Jurkat, Clone E6-1 (cell line): ENCODE results near the gene GPR4.
A peak's percentile ranks its signal among the peaks of the same experiment; 100 is the strongest.

Experiments
- DNase-seq: peaks from one replicate; pipeline ENCODE4 v3.0.0-alpha.2; 2011; ENCODE audit warnings: low read depth, low spot score
- H3K4me3 ChIP-seq: 2 replicates; pipeline ENCODE4 v1.5.1; 2011; ENCODE audit warnings: mild to moderate bottlenecking, low read length, control low read depth, moderate library complexity

Gene GPR4

DNA sequence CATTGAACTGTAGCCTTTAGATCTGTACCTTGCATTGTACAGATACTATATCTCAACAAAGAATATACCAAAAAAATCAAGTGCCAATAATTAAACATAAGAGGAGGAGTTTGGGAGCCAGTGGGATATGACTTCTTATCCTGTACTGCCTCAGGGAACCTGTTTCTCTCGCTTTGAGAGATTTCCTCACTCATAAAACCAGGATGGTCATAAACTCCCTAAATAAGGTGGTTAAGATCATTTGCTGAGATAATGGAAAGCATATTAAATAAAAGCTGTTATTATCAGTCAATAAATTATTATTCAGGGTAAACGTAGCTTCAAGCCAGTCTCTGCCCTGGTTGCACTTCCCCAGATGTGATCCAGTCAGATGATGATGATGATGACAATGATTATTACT lies 34.4 kb downstream of the GPR4 start:
- no peak overlapping the region for H3K4me3 ChIP-seq
- DNase-seq = no peak

DNA sequence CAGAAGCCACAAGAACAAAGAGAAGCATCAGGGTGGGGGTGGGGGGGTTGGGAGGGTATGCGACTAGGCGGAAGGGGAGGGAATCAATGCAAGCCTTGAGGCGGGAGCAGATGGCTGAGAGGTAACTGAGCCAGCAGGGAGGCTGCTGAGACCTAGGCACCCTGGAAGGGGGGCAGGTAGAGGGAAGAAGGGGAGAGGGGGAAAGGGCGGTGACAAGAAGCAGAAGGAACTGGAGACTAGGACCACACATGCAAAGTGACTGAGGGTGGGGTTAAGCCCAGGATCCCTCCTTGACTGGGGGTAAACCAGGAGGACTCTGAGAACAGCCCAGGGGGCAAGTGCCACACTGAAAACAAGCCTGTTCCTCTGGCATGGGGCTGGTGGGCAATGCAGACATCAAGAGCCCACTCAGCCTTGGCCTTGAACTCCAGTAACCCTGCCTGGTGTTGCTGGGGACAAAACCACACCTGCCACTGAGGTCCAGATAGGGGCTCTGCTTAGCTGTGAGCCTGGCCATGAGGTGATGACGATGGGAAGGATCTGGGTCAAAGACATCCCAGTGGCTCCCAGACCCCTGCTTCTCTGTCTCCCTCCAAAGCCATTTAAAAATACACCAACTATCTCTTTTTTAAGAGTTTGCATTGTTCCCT lies 37.8 kb downstream of the GPR4 start:
- peak overlapping the region; percentile 10 for H3K4me3 ChIP-seq
- DNase-seq = peak; percentile 75

DNA sequence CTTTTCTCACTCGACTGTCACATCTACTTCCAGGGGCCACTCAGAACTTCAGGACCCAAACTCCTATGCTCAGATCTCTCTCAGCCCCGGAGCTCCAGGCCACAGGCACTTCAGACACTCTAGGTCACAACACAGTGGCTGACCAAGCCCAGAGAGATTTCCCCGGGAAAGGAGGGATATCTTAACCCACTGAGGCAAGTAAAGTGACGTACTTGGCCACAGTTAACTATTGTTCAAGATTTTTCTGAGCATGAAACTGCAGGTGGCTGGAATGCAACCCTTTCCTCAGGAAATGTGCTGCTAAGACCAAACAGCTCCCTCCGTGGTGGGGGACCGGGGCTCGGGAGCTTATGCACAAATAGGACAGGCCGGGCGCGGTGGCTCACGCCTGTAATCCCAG lies 41.3 kb downstream of the GPR4 start:
- no peak overlapping the region for H3K4me3 ChIP-seq
- no peak for DNase-seq

DNA sequence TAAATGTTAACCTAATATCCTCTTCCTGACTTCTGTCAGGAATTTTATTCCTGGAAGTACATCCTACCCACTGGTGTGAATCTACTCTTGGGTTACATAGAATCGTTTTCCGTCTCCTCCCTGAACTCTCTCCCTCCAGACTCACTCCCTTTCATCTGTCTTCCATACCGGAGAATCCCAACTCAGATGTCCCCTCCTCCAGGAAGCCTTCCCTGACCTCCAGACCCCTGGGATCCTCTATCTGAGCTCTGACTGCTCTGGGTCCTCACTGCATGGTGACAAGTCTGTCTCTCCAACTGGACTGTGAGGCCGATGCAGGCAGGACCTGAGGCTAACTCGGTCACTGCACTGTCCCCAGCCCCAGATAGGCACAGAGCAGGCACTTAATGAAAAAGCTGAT lies 42.0 kb downstream of the GPR4 start:
- H3K4me3 ChIP-seq = no peak overlapping the region
- DNase-seq = no peak

DNA sequence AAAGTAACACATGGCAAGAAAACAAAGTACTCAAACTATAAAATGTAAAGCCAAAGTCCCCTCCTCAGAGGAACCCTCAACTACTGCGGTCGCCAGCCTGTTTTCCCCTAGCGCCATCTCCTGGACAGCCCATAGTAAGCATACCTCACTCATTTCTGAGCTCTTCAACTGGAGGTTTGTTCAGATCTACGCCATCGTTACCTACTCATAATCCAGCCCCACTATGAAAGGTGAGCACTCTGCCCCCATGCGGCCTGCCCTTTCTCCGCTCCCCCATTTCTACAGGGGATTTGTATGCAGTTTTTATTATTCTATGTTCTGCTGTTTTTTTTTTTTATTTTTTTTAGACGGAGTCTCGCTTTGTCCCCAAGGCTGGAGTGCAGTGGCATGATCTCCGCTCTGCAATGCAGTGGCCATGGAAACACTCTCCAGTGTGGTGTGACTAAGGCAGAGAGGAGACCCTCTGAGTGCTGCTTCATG lies 43.6 kb downstream of the GPR4 start:
- no peak overlapping the region for H3K4me3 ChIP-seq
- peak; percentile 55 for DNase-seq

DNA sequence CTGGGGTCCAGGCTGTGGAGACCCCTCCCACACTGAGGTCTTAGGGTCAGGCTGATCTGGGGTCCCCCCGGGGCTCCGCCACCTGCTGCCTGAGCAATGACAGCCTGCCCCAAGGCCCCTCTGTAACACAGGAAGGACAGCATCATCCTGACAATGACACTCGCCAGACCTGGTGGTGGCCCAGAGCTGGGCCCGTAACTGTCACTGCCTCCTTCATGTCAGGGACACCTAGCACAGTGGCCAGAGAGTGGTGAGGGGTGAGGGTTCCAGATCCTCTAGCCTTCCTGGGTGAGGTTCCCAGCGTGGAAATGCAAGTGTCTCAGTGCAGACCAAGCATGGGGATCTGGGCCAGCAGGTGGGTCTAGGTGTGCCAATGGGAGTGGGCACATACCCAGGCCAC lies 45.2 kb downstream of the GPR4 start:
- H3K4me3 ChIP-seq = no peak overlapping the region
- DNase-seq = no peak

DNA sequence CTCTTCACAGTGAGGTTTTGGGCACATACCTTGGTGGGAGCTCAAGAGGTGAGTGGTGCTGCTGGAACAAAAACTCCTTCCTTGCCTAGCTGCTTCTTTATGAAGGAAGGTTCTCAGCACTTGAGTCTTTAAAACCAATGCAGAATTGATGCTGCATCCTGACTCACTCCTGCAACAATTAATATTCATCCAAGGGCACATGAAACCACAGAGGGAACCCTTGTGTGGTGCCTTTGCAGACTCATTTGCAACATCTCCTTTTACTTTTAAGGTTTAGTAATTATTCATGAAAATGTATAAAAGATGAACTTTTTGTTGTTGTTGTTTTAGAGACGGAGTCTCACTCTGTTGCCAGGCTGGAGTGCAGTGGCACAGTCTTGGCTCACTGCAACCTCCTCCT lies 47.5 kb downstream of the GPR4 start:
- no peak overlapping the region for H3K4me3 ChIP-seq
- no peak for DNase-seq

DNA sequence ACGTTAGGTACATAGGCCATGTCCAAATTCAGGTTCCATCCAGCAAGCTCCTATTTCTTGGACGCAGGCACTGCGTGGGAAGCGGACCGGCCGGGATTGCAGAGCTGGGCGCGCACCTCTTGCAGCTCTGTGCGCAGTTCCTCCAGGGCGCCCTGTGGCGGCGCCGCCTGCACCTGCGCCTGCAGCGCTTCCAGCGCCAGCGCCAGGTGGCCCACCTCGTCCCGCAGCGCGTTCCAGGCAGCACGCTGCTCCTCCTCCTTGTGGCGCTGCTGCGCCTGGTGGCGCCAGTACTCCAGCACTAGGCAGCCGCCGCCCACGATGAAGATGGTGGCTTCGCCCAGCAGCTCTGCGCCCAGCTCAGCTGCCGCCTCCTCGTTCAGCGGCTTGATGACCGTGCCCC lies 48.5 kb downstream of the GPR4 start:
- H3K4me3 ChIP-seq = no peak overlapping the region
- no peak for DNase-seq

DNA sequence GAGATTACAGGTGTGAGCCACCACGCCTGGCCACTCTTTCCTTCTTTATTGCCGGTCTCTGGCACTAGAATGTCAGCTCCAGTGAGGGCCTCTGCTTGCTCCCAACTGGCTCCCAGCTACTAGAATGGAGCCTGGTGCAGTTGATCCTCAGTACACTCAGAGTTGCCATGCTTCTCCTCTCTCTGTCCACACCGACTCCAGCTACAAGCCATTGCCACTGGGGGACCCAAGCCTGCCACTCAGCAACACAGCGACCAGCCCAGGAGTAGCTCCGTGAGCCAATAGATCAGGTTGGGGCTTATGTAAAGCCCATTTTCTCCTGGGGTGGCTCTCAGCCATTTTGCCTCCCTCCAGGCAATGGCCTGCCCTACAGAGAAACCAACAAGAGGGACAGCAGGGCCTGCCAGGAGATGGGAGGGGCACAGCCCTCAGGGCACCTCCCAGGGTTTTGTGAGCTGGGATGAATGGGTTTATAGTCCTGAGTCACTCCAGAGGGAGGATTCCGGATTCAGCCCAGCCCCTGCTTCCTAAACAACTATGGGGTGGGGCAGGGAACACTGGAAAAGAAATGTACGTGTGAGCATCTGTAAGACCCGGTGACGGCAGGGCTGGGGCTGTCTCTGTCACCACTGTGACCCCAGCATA lies 53.9 kb downstream of the GPR4 start:
- no peak overlapping the region for H3K4me3 ChIP-seq
- no peak for DNase-seq

DNA sequence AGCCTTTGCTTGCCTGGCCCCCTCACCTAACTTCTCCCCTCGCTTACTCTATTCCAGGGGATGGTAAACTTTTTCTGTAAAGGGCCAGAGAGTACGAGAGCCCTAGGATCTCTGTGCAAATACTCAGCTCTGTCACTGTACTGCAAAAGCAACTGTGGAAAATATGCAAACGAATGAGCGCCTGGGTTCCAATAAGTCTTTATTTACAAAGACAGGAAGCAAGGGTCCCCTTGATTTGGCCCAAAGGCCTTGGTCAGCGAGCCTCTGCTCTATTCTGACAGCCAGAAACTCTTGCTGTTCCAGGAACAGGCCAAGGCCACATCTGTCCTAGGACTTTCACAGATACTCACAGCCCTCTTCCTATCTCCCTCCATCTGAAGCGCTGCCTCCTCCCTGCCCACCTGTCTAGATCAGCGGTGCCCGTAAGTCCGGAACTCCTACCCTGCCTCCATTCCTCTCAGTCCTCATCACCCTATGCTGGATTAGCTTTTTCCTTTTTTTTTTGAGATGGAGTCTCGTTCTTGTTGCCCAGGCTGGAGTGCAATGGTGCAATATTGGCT lies 54.7 kb downstream of the GPR4 start:
- no peak overlapping the region for H3K4me3 ChIP-seq
- DNase-seq = no peak

DNA sequence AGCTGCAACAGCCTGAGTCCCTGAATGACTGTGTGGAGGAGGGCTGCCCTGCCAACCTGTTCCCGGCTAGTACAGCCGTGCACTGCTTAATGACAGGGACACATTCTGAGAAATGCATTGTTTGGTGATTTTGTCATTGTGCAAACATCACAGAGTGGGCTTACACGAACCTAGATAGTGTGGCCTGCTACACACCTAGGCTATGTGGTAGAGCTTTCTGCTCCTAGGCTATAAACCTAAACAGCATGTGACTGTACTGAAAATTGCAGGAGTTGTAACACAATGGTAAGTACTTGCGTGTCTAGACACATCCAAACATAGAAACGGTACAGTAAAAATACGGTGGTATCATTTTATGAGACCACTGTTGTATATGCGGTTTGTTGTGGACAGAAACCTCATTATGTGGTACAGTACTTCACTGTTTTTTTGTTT lies 59.8 kb downstream of the GPR4 start:
- DNase-seq = no peak
- no peak overlapping the region for H3K4me3 ChIP-seq
